Hair follicle dermal papilla cell (primary cell): ENCODE measurements around the gene MYLK2. TPM values are rescaled to one million over a fixed set of nuclear protein-coding genes. Genes with fewer than 3 reads are reported as not detected.

Experiments
- small RNA-seq: library from RNA; depleted of rRNA; stranded (forward); fragments of <200 nt; gene quantifications from one replicate; pipeline ENCODE3, GENCODE V24; 2012
- total RNA-seq: library from RNA; depleted of rRNA; stranded (reverse); fragments of >200 nt; gene quantifications from 2 replicates; pipeline ENCODE4 v1.2.3, GENCODE V29; 2012

MYLK2 gene
- total RNA-seq = under 0.01 and 0.12 TPM in 2 replicates

DNA sequence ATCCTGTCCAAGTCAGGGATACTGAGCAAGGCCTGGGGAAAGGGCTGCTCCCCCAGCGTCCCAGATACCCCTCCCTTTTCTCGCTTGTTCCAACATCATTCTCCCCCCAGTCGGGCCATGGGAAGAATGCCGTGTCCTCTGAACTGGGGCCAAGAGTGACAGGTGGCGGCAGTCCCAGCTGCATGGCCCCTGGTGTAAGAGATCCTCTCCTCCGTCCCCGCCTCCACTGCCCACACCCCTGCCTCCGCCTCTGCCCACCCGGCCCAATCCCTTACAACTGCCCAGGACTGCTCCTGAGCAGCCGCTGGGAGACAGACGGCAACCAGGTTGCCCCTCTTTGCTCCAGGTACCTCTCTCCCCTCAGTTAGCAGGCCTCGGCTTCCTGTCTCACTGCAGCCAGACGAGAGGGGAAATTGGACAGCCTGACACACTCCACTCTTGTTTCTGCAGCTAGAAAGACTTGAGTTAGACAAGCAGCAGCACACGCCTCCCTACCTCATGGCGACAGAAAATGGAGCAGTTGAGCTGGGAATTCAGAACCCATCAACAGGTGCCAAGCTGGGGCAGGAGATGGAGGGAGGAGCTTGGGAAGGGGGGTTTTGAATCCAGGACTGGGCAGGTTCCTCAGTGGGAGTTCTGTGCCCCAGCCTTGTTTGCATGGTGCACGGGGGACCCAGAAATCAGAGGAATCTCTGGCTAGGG is at the start of gene MYLK2:
TSS of gene MYLK2 (plus strand) at position 274 of the 702 bp plus-strand sequence. CDS start at position 499, 225 bp downstream.

GRCh38 chr20:31845300-31845863 is 26.2 kb downstream of the MYLK2 start, which contains the start of gene FOXS1:
Gene FOXS1, minus strand, starts transcription at chr20:31845604. Its CDS starts 62 bp downstream, at chr20:31845542.

DNA sequence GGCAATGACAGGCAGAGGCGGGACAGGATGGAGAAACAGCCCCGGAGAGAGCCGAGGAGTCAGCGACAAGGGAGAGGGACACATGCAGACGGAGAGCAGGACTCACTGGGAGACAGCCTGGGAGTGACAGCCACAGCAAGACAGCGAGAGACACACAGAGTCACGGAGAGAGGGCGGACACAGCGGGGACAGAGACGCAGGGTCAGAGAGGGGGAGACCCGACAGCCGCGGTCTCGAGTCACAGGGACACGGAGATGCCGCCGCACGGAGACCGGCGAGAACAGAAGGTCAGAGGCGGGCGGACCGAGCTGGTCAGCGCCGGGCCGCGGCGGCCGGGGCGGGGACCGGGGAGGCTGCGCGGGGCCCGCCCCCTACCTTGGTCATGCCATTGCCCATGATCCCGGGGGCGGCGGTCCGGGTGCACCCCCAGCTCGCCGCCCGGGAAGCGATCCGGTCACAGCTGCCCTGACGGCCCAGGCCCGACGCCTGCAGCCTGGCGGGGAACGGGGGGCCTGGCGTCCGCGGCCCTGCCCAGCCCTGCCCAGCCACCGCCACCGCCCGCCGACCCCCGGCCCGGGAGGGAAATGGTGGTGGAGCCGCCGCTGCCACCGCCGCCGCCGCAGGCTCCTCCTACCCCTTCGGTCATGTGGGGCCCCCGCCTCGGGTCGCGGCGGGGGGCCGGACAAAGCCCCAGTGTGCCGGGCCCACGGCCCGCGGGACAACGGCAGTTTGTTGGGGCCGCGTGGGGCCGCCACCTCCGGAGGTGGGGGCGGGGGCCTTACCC is 51.0 kb downstream of the MYLK2 start, which contains the start of the genes DUSP15 and TTLL9:
TSS of gene DUSP15 (minus strand) at position 586 of the 784 bp plus-strand sequence. CDS start at position 396, 190 bp downstream.
TSS of gene TTLL9 (plus strand) at position 693 of the 784 bp plus-strand sequence. CDS start 493 bp downstream, outside the sequence.

Small RNAs within 50 kb of the gene (small RNA-seq; reads per million reads assigned to genes)
- gene AL160175.1 = not detected

Other genes starting within 250 kb of the MYLK2 start
- gene ID1, start 214.1 kb upstream of the MYLK2 start, total RNA-seq = 17.8 and 26.0 TPM in 2 replicates
- not detected in 2 replicates for gene COX4I2, start 181.4 kb upstream of the MYLK2 start, total RNA-seq
- gene BCL2L1, start 96.5 kb upstream of the MYLK2 start, total RNA-seq = 77.1 and 98.5 TPM in 2 replicates
- gene TPX2, start 80.1 kb upstream of the MYLK2 start, total RNA-seq = 11.2 and 12.3 TPM in 2 replicates
- gene FOXS1, start 26.2 kb downstream of the MYLK2 start, total RNA-seq = 0.16 TPM in 1 of 2 replicates, not detected in the other
- gene DUSP15, start 51.2 kb downstream of the MYLK2 start, total RNA-seq = 2.1 TPM in 1 of 2 replicates, not detected in the other
- gene TTLL9, start 51.3 kb downstream of the MYLK2 start, total RNA-seq = not detected in 2 replicates
- gene PDRG1, start 132.7 kb downstream of the MYLK2 start, total RNA-seq = 2.8 and 4.0 TPM in 2 replicates
- gene XKR7, start 148.8 kb downstream of the MYLK2 start, total RNA-seq = not detected in 2 replicates
- gene CCM2L, start 191.1 kb downstream of the MYLK2 start, total RNA-seq = not detected in 2 replicates
- gene HCK, start 232.9 kb downstream of the MYLK2 start, total RNA-seq = 0.65 TPM in 1 of 2 replicates, not detected in the other